Stimulated activated CD4-positive, alpha-beta T cell treated with anti-CD3 and anti-CD28 coated beads, TNF-alpha, amount 100 ng/mL, for 48 hours (primary cell): ENCODE data around the gene APOBEC4.
"Not testable (repeated sequence)": the region's sequence is repeated elsewhere in the genome, so short reads cannot be mapped to it uniquely, and the experiment has no call there.

Experiments used
- DNase-seq, 3 donors: peaks; one replicate each; pipeline ENCODE4 v3.0.0-alpha.2; 2020; ENCODE audit warnings: low read depth in 3 of 3

Gene APOBEC4

GRCh38 chr1:183634429-183635065 is 18.6 kb downstream of the APOBEC4 start:
- no peak for DNase-seq

- DNase-seq: no peak
These were observed 19.3 kb downstream of the APOBEC4 start for GRCh38 chr1:183633676-183634343.

GRCh38 chr1:183632964-183633363 is 20.2 kb downstream of the APOBEC4 start:
- no peak for DNase-seq

- DNase-seq: no peak
These were observed 21.0 kb downstream of the APOBEC4 start for GRCh38 chr1:183632114-183632513.

- DNase-seq: no peak
These were observed 22.4 kb downstream of the APOBEC4 start for GRCh38 chr1:183630748-183631147.

GRCh38 chr1:183628537-183628936 is 24.6 kb downstream of the APOBEC4 start:
- DNase-seq: no peak

- DNase-seq: not testable (repeated sequence)
These were observed 26.9 kb downstream of the APOBEC4 start for GRCh38 chr1:183626236-183626635.

GRCh38 chr1:183622884-183623785 is 30.0 kb downstream of the APOBEC4 start:
- peak in 1 of 3 donors; percentile 29 for DNase-seq

- DNase-seq: no peak
These were observed 31.1 kb downstream of the APOBEC4 start for GRCh38 chr1:183622013-183622412.

GRCh38 chr1:183620311-183620710 is 32.8 kb downstream of the APOBEC4 start:
- no peak for DNase-seq

- DNase-seq: no peak
These were observed 33.3 kb downstream of the APOBEC4 start for GRCh38 chr1:183619781-183620180.

GRCh38 chr1:183618202-183618601 is 34.9 kb downstream of the APOBEC4 start:
- DNase-seq: not testable (repeated sequence)

- not testable (repeated sequence) for DNase-seq
These were observed 40.1 kb downstream of the APOBEC4 start for GRCh38 chr1:183612975-183613374.

GRCh38 chr1:183612407-183612806 is 40.7 kb downstream of the APOBEC4 start:
- DNase-seq: no peak

GRCh38 chr1:183611021-183611420 is 42.1 kb downstream of the APOBEC4 start:
- no peak for DNase-seq

- DNase-seq: no peak
These were observed 43.2 kb downstream of the APOBEC4 start for GRCh38 chr1:183609759-183610452.

- no peak for DNase-seq
These were observed 43.8 kb downstream of the APOBEC4 start for GRCh38 chr1:183609313-183609712.

GRCh38 chr1:183607322-183607980 is 45.7 kb downstream of the APOBEC4 start:
- no peak for DNase-seq

GRCh38 chr1:183605904-183606303 is 47.2 kb downstream of the APOBEC4 start:
- no peak for DNase-seq

GRCh38 chr1:183604815-183605214 is 48.3 kb downstream of the APOBEC4 start:
- DNase-seq: no peak
